Gastroesophageal sphincter (tissue), 4 donors: ENCODE data around the gene TP73. TPM values are rescaled to one million over a fixed set of nuclear protein-coding genes. Genes with fewer than 3 reads are reported as not detected.

Source experiments
- ATAC-seq: fragments of 150-250 bp; one replicate; pipeline ENCODE4 v1.9.1; 2016; ENCODE audit warnings: mild to moderate bottlenecking, moderate library complexity
- H3K27ac ChIP-seq, 4 donors: fragments of 200-600 bp; sonication (generic) in 3 of 4; 1 replicate in 3 of 4; 2 replicates in 1 of 4; pipeline ENCODE4 v1.5.1; 2016 to 2019
- H3K27me3 ChIP-seq: fragments of 200-600 bp; sonication (generic); one replicate; pipeline ENCODE4 v1.5.1; 2019
- H3K36me3 ChIP-seq, 2 donors: fragments of 200-600 bp; sonication (generic); one replicate each; pipeline ENCODE4 v1.5.1; 2019; ENCODE audit warnings: control low read depth in 1 of 2
- H3K4me1 ChIP-seq, 3 donors: fragments of 200-600 bp; sonication (generic); 1 replicate in 2 of 3; 2 replicates in 1 of 3; pipeline ENCODE4 v1.5.1; 2016 to 2019; ENCODE audit warnings: control low read depth in 2 of 3
- H3K4me3 ChIP-seq, 2 donors: fragments of 200-600 bp; sonication (generic); one replicate each; pipeline ENCODE4 v1.5.1; 2019; ENCODE audit warnings: mild to moderate bottlenecking in 1 of 2, moderate library complexity in 1 of 2
- H3K9me3 ChIP-seq, 3 donors: fragments of 200-600 bp; sonication (generic); one replicate each; pipeline ENCODE4 v1.5.1; 2017 to 2019; ENCODE audit warnings: control low read depth in 2 of 3
- EP300 ChIP-seq: sonication (generic); formaldehyde crosslinking; IDR thresholded peaks from one replicate; pipeline ENCODE4 v1.6.1; 2017; ENCODE audit warnings: antibody characterized with exemption, mild to moderate bottlenecking
- POLR2A ChIP-seq, 2 donors: fragments of 450-650 bp; IDR thresholded peaks; one replicate each; pipeline ENCODE4 v1.6.1; 2017; ENCODE audit warnings: antibody characterized with exemption in 2 of 2, mild to moderate bottlenecking in 2 of 2, moderate library complexity in 1 of 2
- POLR2AphosphoS5 ChIP-seq: sonication (generic); formaldehyde crosslinking; IDR thresholded peaks from one replicate; pipeline ENCODE4 v1.6.1; 2017; ENCODE audit warnings: antibody characterized with exemption
- WGBS, 2 donors: methylation state at CpG; one replicate each; pipeline ENCODE4 v1.1.5; 2018; ENCODE audit warnings: low coverage in 1 of 2; 5-methylcytosine and 5-hydroxymethylcytosine counted together
- total RNA-seq, 4 donors: library from RNA; depleted of rRNA; stranded (reverse); fragments of >200 nt; gene quantifications; one replicate each; pipeline ENCODE4 v1.1.0, GENCODE V29; 2016
- TF ChIP-seq, protein P1 (sequence below), 4 experiments: fragments of 200-600 bp in 2 of 4; fragments of 450-650 bp in 2 of 4; sonication (generic) in 1 of 4; IDR thresholded peaks; one replicate each; pipeline ENCODE4 v1.5.1; 2017 to 2019; ENCODE audit warnings: antibody characterized with exemption in 4 of 4, mild to moderate bottlenecking in 2 of 4, moderate library complexity in 2 of 4

Gene TP73
- total RNA-seq, 4 donors from 2014 or later, result 0.19 to 0.22 TPM; not detected in 2

DNA sequence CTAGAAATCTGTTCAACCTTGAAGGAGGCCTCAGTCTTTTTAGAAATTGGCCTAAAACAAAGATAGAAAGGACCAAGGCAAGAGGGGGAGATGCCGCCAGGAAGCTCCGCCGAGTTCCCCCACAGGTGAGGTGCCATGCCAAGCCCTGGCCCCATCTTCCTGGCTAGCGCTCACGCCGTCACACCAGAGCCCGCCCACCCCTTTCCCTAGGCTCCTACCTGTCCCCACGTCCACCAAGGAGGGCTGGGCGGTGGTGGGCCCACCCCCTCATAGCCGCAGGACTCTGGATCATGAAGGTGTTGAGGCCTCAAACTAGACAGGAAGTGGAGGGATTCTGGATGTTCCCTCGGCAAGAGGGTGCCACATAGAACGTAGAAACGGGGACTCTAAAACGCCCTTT, 84.4 kb downstream of the TP73 start:
- Histone ChIP-seq H3K4me1 (peaks cover 0 to 14% (median 0%) of the 10 kb centered on the region in 3 donors), H3K4me3 (no peak overlapping the region), H3K27ac (no peak overlapping the region), H3K27me3 (peaks cover 20% of the 10 kb centered on the region), H3K9me3 (no peaks in the 10 kb centered on the region), H3K36me3 (peaks cover 0 to 77% of the 10 kb centered on the region in 2 donors)
- no peak for TF ChIP-seq POLR2AphosphoS5
- no peak for TF ChIP-seq POLR2A (IDR thresholded peaks at IDR 0.05)
- TF ChIP-seq, protein P1, sequence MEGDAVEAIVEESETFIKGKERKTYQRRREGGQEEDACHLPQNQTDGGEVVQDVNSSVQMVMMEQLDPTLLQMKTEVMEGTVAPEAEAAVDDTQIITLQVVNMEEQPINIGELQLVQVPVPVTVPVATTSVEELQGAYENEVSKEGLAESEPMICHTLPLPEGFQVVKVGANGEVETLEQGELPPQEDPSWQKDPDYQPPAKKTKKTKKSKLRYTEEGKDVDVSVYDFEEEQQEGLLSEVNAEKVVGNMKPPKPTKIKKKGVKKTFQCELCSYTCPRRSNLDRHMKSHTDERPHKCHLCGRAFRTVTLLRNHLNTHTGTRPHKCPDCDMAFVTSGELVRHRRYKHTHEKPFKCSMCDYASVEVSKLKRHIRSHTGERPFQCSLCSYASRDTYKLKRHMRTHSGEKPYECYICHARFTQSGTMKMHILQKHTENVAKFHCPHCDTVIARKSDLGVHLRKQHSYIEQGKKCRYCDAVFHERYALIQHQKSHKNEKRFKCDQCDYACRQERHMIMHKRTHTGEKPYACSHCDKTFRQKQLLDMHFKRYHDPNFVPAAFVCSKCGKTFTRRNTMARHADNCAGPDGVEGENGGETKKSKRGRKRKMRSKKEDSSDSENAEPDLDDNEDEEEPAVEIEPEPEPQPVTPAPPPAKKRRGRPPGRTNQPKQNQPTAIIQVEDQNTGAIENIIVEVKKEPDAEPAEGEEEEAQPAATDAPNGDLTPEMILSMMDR (IDR thresholded peaks at IDR 0.05), result no peak
- TF ChIP-seq EP300, result no peak
- WGBS, 2 donors, result 88 to 95% methylated on average over 4 to 12 of the region's 14 CpGs
- ATAC-seq, result no peak

DNA sequence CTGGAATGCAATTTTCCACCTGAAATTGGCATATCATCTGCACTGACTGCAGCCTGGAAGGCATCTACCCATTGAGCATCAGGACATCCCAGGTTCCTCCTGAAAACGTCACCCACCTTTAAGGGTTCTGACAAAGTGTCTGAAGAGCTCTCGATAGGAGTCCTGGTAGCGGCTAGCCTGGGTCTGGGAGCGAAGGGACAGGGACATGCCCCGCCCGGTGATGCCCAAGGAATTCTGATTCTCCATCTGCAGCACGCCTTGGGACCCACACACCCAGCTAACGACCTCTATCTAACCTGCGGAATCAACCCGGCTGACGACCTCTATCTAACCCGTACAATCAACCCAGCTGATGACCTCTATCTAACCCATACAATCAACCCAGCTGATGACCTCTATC, 86.6 kb downstream of the TP73 start:
- Histone ChIP-seq H3K9me3 (no peaks in the 10 kb centered on the region), H3K4me1 (peaks cover 0 to 3% (median 0%) of the 10 kb centered on the region in 3 donors), H3K27ac (no peak overlapping the region), H3K36me3 (peaks cover 0 to 99% of the 10 kb centered on the region in 2 donors), H3K4me3 (no peak overlapping the region), H3K27me3 (no peaks in the 10 kb centered on the region)
- WGBS, 2 donors, result 87 to 88% methylated on average over 5 to 6 of the region's 12 CpGs
- ATAC-seq, result no peak
- TF ChIP-seq EP300 (no peak), POLR2A (IDR thresholded peaks at IDR 0.05) (no peak), POLR2AphosphoS5 (no peak)
- TF ChIP-seq, protein P1 (IDR thresholded peaks at IDR 0.05), result no peak

DNA sequence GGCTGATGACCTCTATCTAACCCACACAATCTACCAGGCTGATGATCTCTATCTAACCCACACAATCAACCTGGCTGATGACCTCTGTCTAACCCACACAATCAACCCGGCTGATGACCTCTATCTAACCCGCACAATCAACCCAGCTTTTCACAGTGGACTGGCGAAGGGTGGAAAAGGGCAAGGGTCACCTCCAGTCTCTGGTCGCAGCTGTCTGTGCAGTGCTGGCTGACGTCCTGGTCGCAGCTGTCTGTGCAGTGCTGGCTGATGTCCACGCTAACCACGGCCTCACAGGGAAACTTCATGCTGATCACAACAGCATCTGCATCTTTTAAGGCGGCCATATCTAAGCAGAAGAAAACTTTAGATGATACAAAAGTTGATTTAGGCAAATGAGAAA, 87.7 kb downstream of the TP73 start:
- H3K4me3 ChIP-seq, result no peak overlapping the region
- no peak overlapping the region for H3K27ac ChIP-seq
- WGBS, 2 donors, result 84% methylated on average over 8 of the region's 9 CpGs; no CpG with 5 or more reads in 1 of the 2 donors
- no peaks in the 10 kb centered on the region for H3K9me3 ChIP-seq
- H3K4me1 ChIP-seq, result peaks cover 0 to 14% (median 0%) of the 10 kb centered on the region in 3 donors
- no peaks in the 10 kb centered on the region for H3K27me3 ChIP-seq
- no peak for ATAC-seq
- H3K36me3 ChIP-seq, result peaks cover 0 to 99% of the 10 kb centered on the region in 2 donors
- TF ChIP-seq, protein P1 (IDR thresholded peaks at IDR 0.05), result no peak
- no peak for TF ChIP-seq POLR2A (IDR thresholded peaks at IDR 0.05)

DNA sequence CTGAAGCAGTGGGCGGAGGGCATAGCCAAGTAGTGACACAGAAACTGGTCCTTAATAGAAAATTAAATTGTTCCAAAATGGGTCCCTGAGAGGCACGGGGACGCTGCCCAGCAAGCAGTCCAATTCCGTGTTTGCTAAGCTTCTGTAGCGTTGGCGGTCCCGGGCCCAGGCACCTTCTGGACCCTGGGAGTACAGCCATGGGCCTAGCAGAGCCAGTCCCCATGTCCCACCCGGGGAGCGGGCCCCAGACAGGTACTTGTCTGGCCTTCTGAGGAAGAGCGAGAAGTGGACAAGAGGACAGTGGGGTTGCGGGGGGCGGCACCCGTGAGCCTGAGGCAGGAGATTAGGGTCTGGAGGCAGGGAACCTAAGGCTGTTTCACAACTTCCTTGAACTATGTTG, 88.4 kb downstream of the TP73 start:
- 100% methylated on average over 8 of the region's 13 CpGs; no CpG with 5 or more reads in 1 of the 2 donors for WGBS, 2 donors
- no peak overlapping the region for H3K27ac ChIP-seq
- H3K27me3 ChIP-seq, result no peaks in the 10 kb centered on the region
- no peak for TF ChIP-seq POLR2AphosphoS5
- no peak for TF ChIP-seq POLR2A (IDR thresholded peaks at IDR 0.05)
- TF ChIP-seq, protein P1 (IDR thresholded peaks at IDR 0.05), result no peak
- TF ChIP-seq EP300, result no peak
- peaks cover 0 to 99% of the 10 kb centered on the region in 2 donors for H3K36me3 ChIP-seq
- peaks cover 0 to 21% (median 0%) of the 10 kb centered on the region in 3 donors for H3K4me1 ChIP-seq
- H3K4me3 ChIP-seq, result no peak overlapping the region
- no peaks in the 10 kb centered on the region for H3K9me3 ChIP-seq
- no peak for ATAC-seq

DNA sequence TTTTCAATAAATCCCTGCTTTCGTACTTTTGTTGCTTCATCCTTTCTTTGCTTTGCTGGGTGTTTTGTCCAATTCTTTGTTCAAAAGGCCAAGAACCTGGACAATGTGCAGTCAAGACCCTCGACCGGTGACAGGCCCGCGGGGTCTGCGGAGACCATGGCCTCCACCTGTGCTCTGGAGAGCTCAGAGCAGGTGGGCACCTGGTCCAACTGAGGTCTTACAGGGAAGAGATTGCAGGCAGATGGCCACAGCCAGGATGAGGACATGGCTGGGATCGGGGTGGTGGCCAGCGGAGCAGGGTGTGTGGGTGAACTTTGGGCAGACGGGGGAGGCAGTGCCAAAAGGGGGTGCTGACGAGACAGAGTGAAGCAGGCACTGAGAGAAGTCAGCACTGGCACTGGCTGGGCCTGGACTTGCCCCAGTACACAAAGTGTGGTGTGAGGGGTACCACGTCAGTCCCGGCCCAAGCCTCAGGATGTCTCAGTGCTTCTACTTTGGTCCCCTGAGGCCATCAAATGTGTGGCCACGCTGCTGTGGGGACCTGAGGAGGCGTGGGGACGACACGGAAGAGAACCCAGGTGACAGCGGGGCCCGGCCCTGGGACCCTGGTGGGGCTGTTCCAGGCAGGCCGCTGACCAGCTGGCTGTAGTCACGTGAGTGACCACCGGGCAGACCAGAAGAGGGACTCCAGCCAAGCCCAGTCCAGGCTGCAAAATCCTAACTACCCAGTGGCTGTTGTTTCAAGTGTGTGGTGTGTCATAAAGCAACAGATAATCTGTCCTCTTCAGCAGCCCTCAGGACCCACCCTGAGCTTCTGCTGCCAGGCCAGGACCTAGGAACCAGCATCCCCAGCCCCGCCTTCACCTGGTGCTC, 89.5 kb downstream of the TP73 start:
- H3K27me3 ChIP-seq, result no peaks in the 10 kb centered on the region
- H3K4me1 ChIP-seq, result peaks cover 0 to 32% (median 5%) of the 10 kb centered on the region in 3 donors
- no peak overlapping the region for H3K27ac ChIP-seq
- TF ChIP-seq POLR2A (IDR thresholded peaks at IDR 0.05), result no peak
- no peak for TF ChIP-seq POLR2AphosphoS5
- TF ChIP-seq, protein P1 (IDR thresholded peaks at IDR 0.05), result no peak
- TF ChIP-seq EP300, result no peak
- H3K9me3 ChIP-seq, result no peaks in the 10 kb centered on the region
- no peak for ATAC-seq
- peaks cover 0 to 89% of the 10 kb centered on the region in 2 donors for H3K36me3 ChIP-seq
- H3K4me3 ChIP-seq, result no peak overlapping the region
- WGBS, 2 donors, result 89 to 93% methylated on average over 5 to 6 of the region's 22 CpGs
